Measurements from ENCODE around the gene WAC. TPM values are rescaled to one million over a fixed set of nuclear protein-coding genes. Genes with fewer than 3 reads are reported as not detected.

The WAC gene
- total RNA-seq (2014; rRNA removed; shearing (Covaris generic)) = 63.6 and 84.4 TPM in 2 replicates

GRCh38 chr10:28532337-28533185, at the start of gene WAC:
TSS of gene WAC (plus strand) at chr10:28533118. CDS start at chr10:28533580, 462 bp downstream.

Small RNA genes within 50 kb of the gene (small RNA-seq; reads per million reads assigned to genes)
- gene RNU4ATAC6P (not detected), gene RNU6-1067P (not detected)

Other genes starting within 250 kb of the WAC start
- gene MPP7, start 230.1 kb upstream of the WAC start, total RNA-seq (2014; rRNA removed; shearing (Covaris generic)) = 2.2 and 3.4 TPM in 2 replicates
- gene BAMBI, start 144.4 kb downstream of the WAC start, total RNA-seq (2014; rRNA removed; shearing (Covaris generic)) = 53.5 and 65.3 TPM in 2 replicates

Data from A375 (cell line).